PC-3 (cell line): Measurements from ENCODE around the gene CIP2A. TPM values are rescaled to one million over a fixed set of nuclear protein-coding genes. Genes with fewer than 3 reads are reported as not detected.

Source experiments
- ATAC-seq: fragments of 200-7000 bp; cut with Tn5 transposase; 2 replicates; pipeline ENCODE4 v1.9.1; 2020; ENCODE audit warnings: mild to moderate bottlenecking, moderate library complexity
- BruUV-seq: library from RNA; stranded (reverse); fragments of 400-500 nt; replicated peaks from 2 replicates; lab custom pipeline; 2021; lab: Mats Ljungman, UMichigan
- CTCF ChIA-PET: fragments of 300-600 bp; sonication (Branson Sonifier 250); formaldehyde crosslinking; loops from one replicate; lab custom pipeline; 2022; ENCODE audit warnings: antibody characterized with exemption; lab: Charles Lee
- POLR2A ChIA-PET: fragments of 300-600 bp; sonication (Branson Sonifier 250); formaldehyde crosslinking; loops from one replicate; lab custom pipeline; 2022; ENCODE audit warnings: antibody characterized with exemption; ENCODE audit not compliant: unreplicated experiment; lab: Charles Lee
- DNase-seq: peaks from one replicate; pipeline ENCODE4 v3.0.0-alpha.2; 2015
- H2AFZ ChIP-seq: fragments of 300-600 bp; sonication (generic); 2 replicates; pipeline ENCODE4 v1.6.0; 2016; ENCODE audit warnings: antibody characterized with exemption, low read length
- H3F3A ChIP-seq: fragments of 300-600 bp; sonication (generic); one replicate; pipeline ENCODE4 v1.6.0; 2017; ENCODE audit warnings: antibody characterized with exemption, low read length, control low read depth, mild to moderate bottlenecking; ENCODE audit not compliant: unreplicated experiment
- H3K27ac ChIP-seq: fragments of 300-600 bp; sonication (generic); 2 replicates; pipeline ENCODE4 v1.5.1; 2016; ENCODE audit warnings: mild to moderate bottlenecking, low read length
- H3K27me3 ChIP-seq: fragments of 300-600 bp; sonication (generic); 2 replicates; pipeline ENCODE4 v1.6.1; 2016; ENCODE audit warnings: low read length, mixed read lengths
- H3K36me3 ChIP-seq: fragments of 300-600 bp; sonication (generic); 2 replicates; pipeline ENCODE4 v1.6.1; 2016; ENCODE audit warnings: low read depth, mixed run types, low read length, mixed read lengths
- H3K4me1 ChIP-seq: fragments of 300-600 bp; sonication (generic); 2 replicates; pipeline ENCODE4 v1.5.1; 2016; ENCODE audit warnings: low read length; ENCODE audit not compliant: insufficient read depth
- H3K4me2 ChIP-seq: fragments of 300-600 bp; sonication (generic); 2 replicates; pipeline ENCODE4 v1.6.0; 2016; ENCODE audit warnings: low read length
- H3K4me3 ChIP-seq: fragments of 300-600 bp; sonication (generic); 2 replicates; pipeline ENCODE4 v1.5.1; 2016; ENCODE audit warnings: mild to moderate bottlenecking, low read length, mixed read lengths
- H3K79me2 ChIP-seq: fragments of 300-600 bp; sonication (generic); 2 replicates; pipeline ENCODE4 v1.6.1; 2017; ENCODE audit warnings: low read length, mixed read lengths
- H3K9ac ChIP-seq: fragments of 300-600 bp; sonication (generic); 2 replicates; pipeline ENCODE4 v1.6.0; 2016; ENCODE audit warnings: mild to moderate bottlenecking, low read length
- H3K9me2 ChIP-seq: fragments of 300-600 bp; sonication (generic); replicated peaks from 2 replicates; pipeline ENCODE4 v1.6.1; 2016; ENCODE audit warnings: mixed run types, low read length, mixed read lengths
- H3K9me3 ChIP-seq: fragments of 300-600 bp; sonication (generic); 2 replicates; pipeline ENCODE4 v1.6.1; 2016; ENCODE audit warnings: low read length, mixed read lengths
- H4K20me1 ChIP-seq: fragments of 300-600 bp; sonication (generic); 2 replicates; pipeline ENCODE4 v1.6.1; 2016; ENCODE audit warnings: low read length, mixed read lengths
- EZH2 ChIP-seq: fragments of 300-600 bp; sonication (generic); IDR thresholded peaks from one replicate; pipeline ENCODE4 v1.6.1; 2017; ENCODE audit warnings: antibody characterized with exemption, mild to moderate bottlenecking, low read length; ENCODE audit not compliant: unreplicated experiment
- EZH2phosphoT487 ChIP-seq: fragments of 300-600 bp; sonication (generic); IDR thresholded peaks from 2 replicates; pipeline ENCODE4 v1.6.1; 2018; ENCODE audit warnings: mild to moderate bottlenecking, antibody characterized with exemption, low read length, borderline replicate concordance
- intact Hi-C: fragments of 100-400 bp; cut with micrococcal nuclease; formaldehyde crosslinking; loops from 2 replicates; pipeline ENCODE4 v1.9.0; 2023
- total RNA-seq: library from RNA; depleted of rRNA; stranded (reverse); fragments of >200 nt; gene quantifications from 2 replicates; pipeline ENCODE4 v1.2.3, GENCODE V29; 2014
- TF ChIP-seq, protein P1 (sequence below): fragments of 300-600 bp; sonication (generic); conservative IDR thresholded peaks from 2 replicates; pipeline ENCODE4 v1.5.1; 2017; ENCODE audit warnings: antibody characterized with exemption, low read depth, mild to moderate bottlenecking, low read length

CIP2A gene
- total RNA-seq, 1 experiment from 2014 or later: 47.9 TPM

GRCh38 chr3:108525256-108525655 lies 64.0 kb downstream of the CIP2A start:
- Histone ChIP-seq H3K4me2 (no peak overlapping the region), H3K4me3 (no peak overlapping the region), H3F3A (no peaks in the 10 kb centered on the region), H4K20me1 (no peaks in the 10 kb centered on the region), H3K36me3 (no peaks in the 10 kb centered on the region), H2AFZ (no peak overlapping the region), H3K4me1 (no peaks in the 10 kb centered on the region), H3K9me2 (no peaks in the 10 kb centered on the region), H3K27ac (no peak overlapping the region), H3K9me3 (no peaks in the 10 kb centered on the region), H3K9ac (no peak overlapping the region), H3K27me3 (no peaks in the 10 kb centered on the region), H3K79me2 (no peaks in the 10 kb centered on the region)
- no peak for ATAC-seq
- no peak for TF ChIP-seq EZH2phosphoT487
- TF ChIP-seq, protein P1, sequence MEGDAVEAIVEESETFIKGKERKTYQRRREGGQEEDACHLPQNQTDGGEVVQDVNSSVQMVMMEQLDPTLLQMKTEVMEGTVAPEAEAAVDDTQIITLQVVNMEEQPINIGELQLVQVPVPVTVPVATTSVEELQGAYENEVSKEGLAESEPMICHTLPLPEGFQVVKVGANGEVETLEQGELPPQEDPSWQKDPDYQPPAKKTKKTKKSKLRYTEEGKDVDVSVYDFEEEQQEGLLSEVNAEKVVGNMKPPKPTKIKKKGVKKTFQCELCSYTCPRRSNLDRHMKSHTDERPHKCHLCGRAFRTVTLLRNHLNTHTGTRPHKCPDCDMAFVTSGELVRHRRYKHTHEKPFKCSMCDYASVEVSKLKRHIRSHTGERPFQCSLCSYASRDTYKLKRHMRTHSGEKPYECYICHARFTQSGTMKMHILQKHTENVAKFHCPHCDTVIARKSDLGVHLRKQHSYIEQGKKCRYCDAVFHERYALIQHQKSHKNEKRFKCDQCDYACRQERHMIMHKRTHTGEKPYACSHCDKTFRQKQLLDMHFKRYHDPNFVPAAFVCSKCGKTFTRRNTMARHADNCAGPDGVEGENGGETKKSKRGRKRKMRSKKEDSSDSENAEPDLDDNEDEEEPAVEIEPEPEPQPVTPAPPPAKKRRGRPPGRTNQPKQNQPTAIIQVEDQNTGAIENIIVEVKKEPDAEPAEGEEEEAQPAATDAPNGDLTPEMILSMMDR: no peak
- TF ChIP-seq EZH2: no peak
- no peak for DNase-seq
- CTCF ChIA-PET: no interaction called here
- intact Hi-C loops: no loop called here
- BruUV-seq: no TSS peak
- POLR2A ChIA-PET: no interaction called here

- TF ChIP-seq EZH2phosphoT487 (no peak), EZH2 (no peak)
- TF ChIP-seq, protein P1: no peak
- Histone ChIP-seq H3K79me2 (no peaks in the 10 kb centered on the region), H3K9me3 (no peaks in the 10 kb centered on the region), H2AFZ (no peak overlapping the region), H3K36me3 (no peaks in the 10 kb centered on the region), H4K20me1 (no peaks in the 10 kb centered on the region), H3K4me1 (no peaks in the 10 kb centered on the region), H3K4me2 (no peak overlapping the region), H3K27me3 (no peaks in the 10 kb centered on the region), H3K9me2 (no peaks in the 10 kb centered on the region), H3K9ac (no peak overlapping the region), H3K27ac (no peak overlapping the region), H3F3A (no peaks in the 10 kb centered on the region), H3K4me3 (no peak overlapping the region)
- ChIA-PET POLR2A (interaction anchor here (0.5 kb wide), 1 partner anchor 13 kb away, joined by 3 read pairs; no protein-coding TSS in a partner anchor), CTCF (no interaction called here)
- DNase-seq (no peak), ATAC-seq (no peak)
- intact Hi-C loops: no loop called here
- BruUV-seq: no TSS peak
Observed at GRCh38 chr3:108524537-108524936, 64.7 kb downstream of the CIP2A start.

- no peaks in the 10 kb centered on the region for H3K9me3 ChIP-seq
- no peak overlapping the region for H3K9ac ChIP-seq
- no peaks in the 10 kb centered on the region for H3K9me2 ChIP-seq
- intact Hi-C loops: no loop called here
- H4K20me1 ChIP-seq: no peaks in the 10 kb centered on the region
- no TSS peak for BruUV-seq
- ATAC-seq (no peak), DNase-seq (peak; percentile 21)
- H2AFZ ChIP-seq: no peak overlapping the region
- no peak overlapping the region for H3K4me3 ChIP-seq
- H3K27ac ChIP-seq: no peak overlapping the region
- no peaks in the 10 kb centered on the region for H3K79me2 ChIP-seq
- H3F3A ChIP-seq: no peaks in the 10 kb centered on the region
- TF ChIP-seq EZH2phosphoT487 (no peak), EZH2 (no peak)
- TF ChIP-seq, protein P1: no peak
- no peak overlapping the region for H3K4me2 ChIP-seq
- H3K4me1 ChIP-seq: no peaks in the 10 kb centered on the region
- POLR2A ChIA-PET: no interaction called here
- CTCF ChIA-PET: no interaction called here
- H3K36me3 ChIP-seq: no peaks in the 10 kb centered on the region
- no peaks in the 10 kb centered on the region for H3K27me3 ChIP-seq
Observed at GRCh38 chr3:108518895-108519294, 70.3 kb downstream of the CIP2A start.
